Transverse colon (tissue), 3 donors: ENCODE data around the gene TMEM62.

Source experiments
- CTCF ChIP-seq, 5 experiments: fragments of 200-600 bp in 3 of 5; fragments of 450-650 bp in 2 of 5; sonication (generic) in 3 of 5; IDR thresholded peaks; 1 replicate in 2 of 5; 2 replicates in 3 of 5; pipeline ENCODE4 v1.5.1; 2016 to 2017; ENCODE audit warnings: antibody characterized with exemption in 5 of 5, inconsistent platforms in 3 of 5, mild to moderate bottlenecking in 2 of 5, moderate library complexity in 1 of 5
- EP300 ChIP-seq: sonication (generic); formaldehyde crosslinking; IDR thresholded peaks from one replicate; pipeline ENCODE4 v1.6.1; 2017; ENCODE audit warnings: antibody characterized with exemption, low read depth

DNA sequence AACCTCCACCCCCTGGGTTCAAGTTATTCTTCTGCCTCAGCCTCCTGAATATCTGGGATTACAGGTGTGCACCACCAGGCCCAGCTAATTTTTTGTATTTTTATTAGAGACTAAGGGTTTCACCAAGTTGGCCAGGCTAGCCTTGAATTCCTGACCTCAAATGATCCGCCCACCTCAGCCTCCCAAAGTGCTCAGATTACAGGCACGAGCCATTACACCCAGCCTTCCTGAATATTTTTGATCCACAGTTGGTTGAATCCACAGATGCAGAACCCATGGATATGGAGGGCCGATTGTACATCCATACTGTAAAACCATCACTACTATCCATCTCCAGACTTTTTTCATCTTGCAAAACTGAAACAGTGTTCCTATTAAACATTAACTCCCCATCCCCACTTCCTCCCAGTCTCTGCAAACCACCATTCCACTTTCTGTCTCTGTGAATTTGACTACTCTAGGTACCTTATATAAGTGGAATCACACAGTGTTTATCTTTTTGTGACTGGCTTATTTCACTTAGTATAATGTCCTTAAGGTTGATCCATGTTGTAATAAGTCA, 8.2 kb upstream of the TMEM62 start:
- TF ChIP-seq EP300, result no peak
- TF ChIP-seq CTCF (IDR thresholded peaks at IDR 0.05), result no peak
